ENCODE data around the gene NHLRC1. TPM values are rescaled to one million over a fixed set of nuclear protein-coding genes. Genes with fewer than 3 reads are reported as not detected.

Gene NHLRC1
- total and polyA plus RNA-seq, 9 of the 15 experiments (the other 6 are each of a cell fraction or from before 2014, with no cell fraction given) = not detected

GRCh38 chr6:18155150-18155863 lies 32.8 kb upstream of the NHLRC1 start, which contains the start of gene KDM1B (continued):
- TF ChIP-seq POU5F1 (IDR thresholded peaks at IDR 0.05; ENCODE audit: borderline replicate concordance, low read depth, low read length, partially characterized antibody) (no peak), CHD1 (IDR thresholded peaks at IDR 0.05; ENCODE audit: low read length) (no peak), THRAP3 (IDR thresholded peaks at IDR 0.05; ENCODE audit: borderline replicate concordance) (no peak), GTF2F1 (IDR thresholded peaks at IDR 0.05; ENCODE audit: low read depth, low read length) (no peak), VEZF1 (CRISPR knock-in tag; IDR thresholded peaks at IDR 0.05) (peak; percentile 90), RB1 (IDR thresholded peaks at IDR 0.05; ENCODE audit: low read depth) (peak; percentile 84; the same call in 1 of the 2 replicates), CCAR2 (IDR thresholded peaks at IDR 0.05; ENCODE audit: low read depth, low read length) (no peak), SMC3 (conservative IDR thresholded peaks at IDR 0.05; ENCODE audit: insufficient read depth, low read depth, low read length) (no peak), TAF9B (IDR thresholded peaks at IDR 0.05; ENCODE audit: partially characterized antibody) (no peak), SMARCC2 (IDR thresholded peaks at IDR 0.05; ENCODE audit: low read depth) (no peak), HMBOX1 (IDR thresholded peaks at IDR 0.05) (peak; percentile 29; the same call in 1 of the 2 replicates), TFAM (CRISPR knock-in tag; conservative IDR thresholded peaks at IDR 0.05) (no peak), NONO (IDR thresholded peaks at IDR 0.05; ENCODE audit: low read depth in 2 of 2, low read length in 1 of 2) (peak; percentile 37 to 67; a peak in 1 of 4 replicates), HNRNPL (IDR thresholded peaks at IDR 0.05; ENCODE audit: low read depth, low read length) (no peak), ESRRA (IDR thresholded peaks at IDR 0.05; ENCODE audit: borderline replicate concordance, low read depth) (no peak), NEUROD1 (IDR thresholded peaks at IDR 0.05; ENCODE audit: borderline replicate concordance, low read depth, low read length, partially characterized antibody) (no peak), CEBPB (tag; IDR thresholded peaks at IDR 0.05) (no peak), CXXC5 (CRISPR knock-in tag; IDR thresholded peaks at IDR 0.05) (peak; percentile 89), HMG20A (CRISPR knock-in tag; conservative IDR thresholded peaks at IDR 0.05) (no peak)
- TF ChIP-seq, protein P1, sequence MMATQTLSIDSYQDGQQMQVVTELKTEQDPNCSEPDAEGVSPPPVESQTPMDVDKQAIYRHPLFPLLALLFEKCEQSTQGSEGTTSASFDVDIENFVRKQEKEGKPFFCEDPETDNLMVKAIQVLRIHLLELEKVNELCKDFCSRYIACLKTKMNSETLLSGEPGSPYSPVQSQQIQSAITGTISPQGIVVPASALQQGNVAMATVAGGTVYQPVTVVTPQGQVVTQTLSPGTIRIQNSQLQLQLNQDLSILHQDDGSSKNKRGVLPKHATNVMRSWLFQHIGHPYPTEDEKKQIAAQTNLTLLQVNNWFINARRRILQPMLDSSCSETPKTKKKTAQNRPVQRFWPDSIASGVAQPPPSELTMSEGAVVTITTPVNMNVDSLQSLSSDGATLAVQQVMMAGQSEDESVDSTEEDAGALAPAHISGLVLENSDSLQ (IDR thresholded peaks at IDR 0.05) = peak; percentile 48
- TF ChIP-seq, protein P2, sequence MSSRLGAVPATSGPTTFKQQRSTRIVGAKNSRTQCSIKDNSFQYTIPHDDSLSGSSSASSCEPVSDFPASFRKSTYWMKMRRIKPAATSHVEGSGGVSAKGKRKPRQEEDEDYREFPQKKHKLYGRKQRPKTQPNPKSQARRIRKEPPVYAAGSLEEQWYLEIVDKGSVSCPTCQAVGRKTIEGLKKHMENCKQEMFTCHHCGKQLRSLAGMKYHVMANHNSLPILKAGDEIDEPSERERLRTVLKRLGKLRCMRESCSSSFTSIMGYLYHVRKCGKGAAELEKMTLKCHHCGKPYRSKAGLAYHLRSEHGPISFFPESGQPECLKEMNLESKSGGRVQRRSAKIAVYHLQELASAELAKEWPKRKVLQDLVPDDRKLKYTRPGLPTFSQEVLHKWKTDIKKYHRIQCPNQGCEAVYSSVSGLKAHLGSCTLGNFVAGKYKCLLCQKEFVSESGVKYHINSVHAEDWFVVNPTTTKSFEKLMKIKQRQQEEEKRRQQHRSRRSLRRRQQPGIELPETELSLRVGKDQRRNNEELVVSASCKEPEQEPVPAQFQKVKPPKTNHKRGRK (tag; IDR thresholded peaks at IDR 0.05) = no peak
- TF ChIP-seq, protein P3, sequence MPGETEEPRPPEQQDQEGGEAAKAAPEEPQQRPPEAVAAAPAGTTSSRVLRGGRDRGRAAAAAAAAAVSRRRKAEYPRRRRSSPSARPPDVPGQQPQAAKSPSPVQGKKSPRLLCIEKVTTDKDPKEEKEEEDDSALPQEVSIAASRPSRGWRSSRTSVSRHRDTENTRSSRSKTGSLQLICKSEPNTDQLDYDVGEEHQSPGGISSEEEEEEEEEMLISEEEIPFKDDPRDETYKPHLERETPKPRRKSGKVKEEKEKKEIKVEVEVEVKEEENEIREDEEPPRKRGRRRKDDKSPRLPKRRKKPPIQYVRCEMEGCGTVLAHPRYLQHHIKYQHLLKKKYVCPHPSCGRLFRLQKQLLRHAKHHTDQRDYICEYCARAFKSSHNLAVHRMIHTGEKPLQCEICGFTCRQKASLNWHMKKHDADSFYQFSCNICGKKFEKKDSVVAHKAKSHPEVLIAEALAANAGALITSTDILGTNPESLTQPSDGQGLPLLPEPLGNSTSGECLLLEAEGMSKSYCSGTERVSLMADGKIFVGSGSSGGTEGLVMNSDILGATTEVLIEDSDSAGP (CRISPR knock-in tag; IDR thresholded peaks at IDR 0.05) = no peak

All from K562 (cell line).